Left hindlimb (tissue), 1 donor: ENCODE measurements around the gene RPA1.
A peak's percentile ranks its signal among the peaks of the same experiment; 100 is the strongest.

Experiments
- DNase-seq: peaks from one replicate; pipeline ENCODE4 v3.0.0-alpha.2; 2018

RPA1 gene

GRCh38 chr17:1912146-1912545 lies 82.3 kb downstream of the RPA1 start:
- DNase-seq, result no peak

GRCh38 chr17:1913702-1914101 lies 83.9 kb downstream of the RPA1 start:
- DNase-seq, result no peak

- DNase-seq, result no peak
These were observed 84.9 kb downstream of the RPA1 start for GRCh38 chr17:1914661-1915083.

- no peak for DNase-seq
These were observed 86.1 kb downstream of the RPA1 start for GRCh38 chr17:1915889-1916288.

GRCh38 chr17:1916316-1916715 lies 86.5 kb downstream of the RPA1 start:
- DNase-seq, result no peak

GRCh38 chr17:1916963-1917715 lies 87.3 kb downstream of the RPA1 start:
- DNase-seq, result no peak

- no peak for DNase-seq
These were observed 88.7 kb downstream of the RPA1 start for GRCh38 chr17:1918346-1919162.

- no peak for DNase-seq
These were observed 89.4 kb downstream of the RPA1 start for GRCh38 chr17:1919201-1919600.

- peak; percentile 16 for DNase-seq
These were observed 91.1 kb downstream of the RPA1 start for GRCh38 chr17:1920948-1921351.

GRCh38 chr17:1928976-1929375 lies 99.2 kb downstream of the RPA1 start:
- DNase-seq, result peak; percentile 30

GRCh38 chr17:1930337-1930645 lies 100.5 kb downstream of the RPA1 start:
- peak; percentile 8 for DNase-seq

GRCh38 chr17:1931844-1932579 lies 102.2 kb downstream of the RPA1 start:
- DNase-seq, result peak; percentile 73

GRCh38 chr17:1933875-1934715 lies 104.3 kb downstream of the RPA1 start:
- peak; percentile 14 for DNase-seq

GRCh38 chr17:1934901-1935300 lies 105.1 kb downstream of the RPA1 start:
- DNase-seq, result peak; percentile 15

- peak; percentile 13 for DNase-seq
These were observed 107.0 kb downstream of the RPA1 start for GRCh38 chr17:1936766-1937165.

- peak; percentile 25 for DNase-seq
These were observed 107.7 kb downstream of the RPA1 start for GRCh38 chr17:1937461-1937860.

GRCh38 chr17:1939981-1940809 lies 110.4 kb downstream of the RPA1 start:
- peak; percentile 71 for DNase-seq

GRCh38 chr17:1940810-1941185 lies 111.0 kb downstream of the RPA1 start:
- DNase-seq, result no peak

GRCh38 chr17:1941272-1942065 lies 111.7 kb downstream of the RPA1 start:
- peak; percentile 34 for DNase-seq

- DNase-seq, result peak; percentile 28
These were observed 112.2 kb downstream of the RPA1 start for GRCh38 chr17:1942066-1942365.
